ENCODE measurements around the gene PRPF19. TPM values are rescaled to one million over a fixed set of nuclear protein-coding genes. Genes with fewer than 3 reads are reported as not detected.

The PRPF19 gene
- total RNA-seq, 1 experiment from 2014 or later = 204 TPM

DNA sequence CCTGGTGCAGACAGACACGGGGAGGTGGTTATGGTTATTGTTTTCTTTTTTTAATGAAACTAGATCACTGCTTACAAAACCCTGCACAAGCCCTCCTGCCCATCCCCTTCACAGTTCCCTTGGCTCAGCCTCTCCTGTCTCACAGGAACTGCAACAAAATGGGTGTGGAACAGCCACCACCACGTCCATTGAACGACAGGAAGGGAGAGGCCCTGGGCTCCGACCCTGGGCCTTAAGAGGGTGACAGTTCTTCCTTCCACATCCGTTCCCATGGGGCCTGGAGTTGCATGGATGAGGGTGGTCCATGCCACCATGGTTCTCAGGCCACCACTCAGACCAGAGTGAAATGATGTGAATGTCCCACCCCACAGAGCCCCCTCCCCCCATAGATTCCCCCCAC is 15.7 kb downstream of the PRPF19 start:
- no peak overlapping the region for H3K27ac ChIP-seq (ENCODE audit: low read depth, low read length, poor library complexity, severe bottlenecking)
- no peak overlapping the region for H3K4me3 ChIP-seq (ENCODE audit: low read depth, low read length, poor library complexity, severe bottlenecking)
- TF ChIP-seq EZH2 (IDR thresholded peaks at IDR 0.05; ENCODE audit: borderline replicate concordance, low read depth, low read length, poor library complexity, severe bottlenecking) = no peak
- TF ChIP-seq, protein P1, sequence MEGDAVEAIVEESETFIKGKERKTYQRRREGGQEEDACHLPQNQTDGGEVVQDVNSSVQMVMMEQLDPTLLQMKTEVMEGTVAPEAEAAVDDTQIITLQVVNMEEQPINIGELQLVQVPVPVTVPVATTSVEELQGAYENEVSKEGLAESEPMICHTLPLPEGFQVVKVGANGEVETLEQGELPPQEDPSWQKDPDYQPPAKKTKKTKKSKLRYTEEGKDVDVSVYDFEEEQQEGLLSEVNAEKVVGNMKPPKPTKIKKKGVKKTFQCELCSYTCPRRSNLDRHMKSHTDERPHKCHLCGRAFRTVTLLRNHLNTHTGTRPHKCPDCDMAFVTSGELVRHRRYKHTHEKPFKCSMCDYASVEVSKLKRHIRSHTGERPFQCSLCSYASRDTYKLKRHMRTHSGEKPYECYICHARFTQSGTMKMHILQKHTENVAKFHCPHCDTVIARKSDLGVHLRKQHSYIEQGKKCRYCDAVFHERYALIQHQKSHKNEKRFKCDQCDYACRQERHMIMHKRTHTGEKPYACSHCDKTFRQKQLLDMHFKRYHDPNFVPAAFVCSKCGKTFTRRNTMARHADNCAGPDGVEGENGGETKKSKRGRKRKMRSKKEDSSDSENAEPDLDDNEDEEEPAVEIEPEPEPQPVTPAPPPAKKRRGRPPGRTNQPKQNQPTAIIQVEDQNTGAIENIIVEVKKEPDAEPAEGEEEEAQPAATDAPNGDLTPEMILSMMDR (conservative IDR thresholded peaks at IDR 0.05; ENCODE audit: low read depth, low read length) = no peak
- CTCF ChIA-PET = interaction anchor here (0.6 kb wide), 1 partner anchor 9 kb away, joined by 3 read pairs; no protein-coding TSS in a partner anchor
- no TSS peak for BruUV-seq (replicated peaks)
- intact Hi-C loops (cut with micrococcal nuclease; ENCODE audit: unreplicated experiment) = no loop called here
- no peaks in the 10 kb centered on the region for H3K27me3 ChIP-seq (replicated peaks; ENCODE audit: insufficient read depth, low read depth, low read length, poor library complexity)
- H3K4me1 ChIP-seq (ENCODE audit: insufficient read depth, low read length, poor library complexity, severe bottlenecking) = no peaks in the 10 kb centered on the region
- peaks cover 48% of the 10 kb centered on the region for H3K36me3 ChIP-seq (ENCODE audit: insufficient read depth, low read length, poor library complexity, severe bottlenecking)
- DNase-seq (ENCODE audit: low spot score) = no peak
- H3K9me3 ChIP-seq (ENCODE audit: low read depth, low read length, poor library complexity, severe bottlenecking) = no peaks in the 10 kb centered on the region
- POLR2A ChIA-PET (ENCODE audit: low non-redundant PET) = no interaction called here

DNA sequence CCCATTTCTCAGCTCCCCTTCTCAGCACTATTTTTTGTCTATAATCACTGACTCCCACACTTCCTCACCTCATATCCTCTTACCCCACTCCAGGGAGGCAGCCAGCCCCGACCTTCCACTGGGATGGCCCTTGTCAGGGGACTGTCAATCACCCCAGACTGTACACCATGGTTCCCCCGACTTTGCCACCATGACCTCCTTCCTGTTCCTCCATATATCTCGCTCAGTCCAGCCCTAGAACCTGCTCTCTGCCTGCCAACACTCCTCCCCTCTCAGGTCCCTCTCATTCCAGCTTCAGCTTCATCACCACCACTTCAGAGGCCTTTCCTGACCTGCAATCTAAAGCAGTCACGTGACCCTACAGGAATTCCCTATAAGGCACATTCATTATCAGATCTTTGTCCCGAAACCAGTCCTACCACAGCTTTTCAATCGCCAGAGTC is 16.5 kb downstream of the PRPF19 start:
- BruUV-seq (replicated peaks) = no TSS peak
- Histone ChIP-seq H3K4me3 (ENCODE audit: low read depth, low read length, poor library complexity, severe bottlenecking) (no peak overlapping the region), H3K27me3 (replicated peaks; ENCODE audit: insufficient read depth, low read depth, low read length, poor library complexity) (no peaks in the 10 kb centered on the region), H3K27ac (ENCODE audit: low read depth, low read length, poor library complexity, severe bottlenecking) (no peak overlapping the region), H3K36me3 (ENCODE audit: insufficient read depth, low read length, poor library complexity, severe bottlenecking) (peaks cover 40% of the 10 kb centered on the region), H3K4me1 (ENCODE audit: insufficient read depth, low read length, poor library complexity, severe bottlenecking) (no peaks in the 10 kb centered on the region), H3K9me3 (ENCODE audit: low read depth, low read length, poor library complexity, severe bottlenecking) (no peaks in the 10 kb centered on the region)
- ChIA-PET CTCF (no interaction called here), POLR2A (ENCODE audit: low non-redundant PET) (interaction anchor here (0.9 kb wide), 1 partner anchor 114 kb away, joined by 5 read pairs; no protein-coding TSS in a partner anchor)
- DNase-seq (ENCODE audit: low spot score) = no peak
- no peak for TF ChIP-seq EZH2 (IDR thresholded peaks at IDR 0.05; ENCODE audit: borderline replicate concordance, low read depth, low read length, poor library complexity, severe bottlenecking)
- intact Hi-C loops (cut with micrococcal nuclease; ENCODE audit: unreplicated experiment) = loop anchor here (2.0 kb wide), 1 partner anchor 59 kb away; no protein-coding TSS in a partner anchor

DNA sequence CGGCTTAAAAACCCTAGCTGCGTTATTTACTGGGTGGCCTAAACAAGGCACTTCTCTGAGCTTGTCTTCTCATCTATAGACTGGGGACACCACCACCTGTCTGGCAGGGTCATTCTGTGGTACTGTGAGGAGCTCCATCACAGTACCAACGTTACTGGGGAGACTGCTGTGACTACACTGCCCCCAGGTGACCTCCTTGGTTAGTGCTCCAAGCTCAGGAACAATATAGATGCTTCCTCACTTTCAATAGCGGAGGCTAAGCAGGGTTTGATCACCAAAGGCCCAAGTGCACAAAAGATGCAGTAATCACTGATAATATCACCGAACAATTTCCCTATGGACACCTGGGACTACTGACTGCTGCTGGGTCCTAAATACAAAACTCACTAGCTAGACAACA is 18.8 kb downstream of the PRPF19 start:
- no peaks in the 10 kb centered on the region for H3K4me1 ChIP-seq (ENCODE audit: insufficient read depth, low read length, poor library complexity, severe bottlenecking)
- TF ChIP-seq, protein P1 (conservative IDR thresholded peaks at IDR 0.05; ENCODE audit: low read depth, low read length) = peak; percentile 50
- no peak for TF ChIP-seq EZH2 (IDR thresholded peaks at IDR 0.05; ENCODE audit: borderline replicate concordance, low read depth, low read length, poor library complexity, severe bottlenecking)
- H3K27me3 ChIP-seq (replicated peaks; ENCODE audit: insufficient read depth, low read depth, low read length, poor library complexity) = no peaks in the 10 kb centered on the region
- intact Hi-C loops (cut with micrococcal nuclease; ENCODE audit: unreplicated experiment) = loop anchor here (2.0 kb wide), 1 partner anchor 113 kb away; no protein-coding TSS in a partner anchor
- H3K4me3 ChIP-seq (ENCODE audit: low read depth, low read length, poor library complexity, severe bottlenecking) = no peak overlapping the region
- ChIA-PET CTCF (interaction anchor here (0.5 to 1.7 kb wide), 4 partner anchors 12 to 411 kb away, joined by 4 to 34 read pairs (median 8); no protein-coding TSS in a partner anchor), POLR2A (ENCODE audit: low non-redundant PET) (no interaction called here)
- BruUV-seq (replicated peaks) = no TSS peak
- H3K27ac ChIP-seq (ENCODE audit: low read depth, low read length, poor library complexity, severe bottlenecking) = no peak overlapping the region
- peak; percentile 40 for DNase-seq (ENCODE audit: low spot score)
- peaks cover 17% of the 10 kb centered on the region for H3K36me3 ChIP-seq (ENCODE audit: insufficient read depth, low read length, poor library complexity, severe bottlenecking)
- no peaks in the 10 kb centered on the region for H3K9me3 ChIP-seq (ENCODE audit: low read depth, low read length, poor library complexity, severe bottlenecking)

Measured in A673 (cell line).